Trophoblast cell (in vitro differentiated cells and primary cell): ENCODE data around the gene GSG1L.

Experiments used
- DNase-seq, 2 donors: peaks; one replicate each; pipeline ENCODE4 v3.0.0-alpha.2; 2016
- H2AFZ ChIP-seq: 2 replicates; pipeline ENCODE4 v1.6.1; 2013; ENCODE audit warnings: low read length, moderate library complexity, mild to moderate bottlenecking; ENCODE audit not compliant: insufficient read depth, poor library complexity
- H2AK5ac ChIP-seq: 2 replicates; pipeline ENCODE4 v1.6.1; 2013; ENCODE audit warnings: mild to moderate bottlenecking, low read length
- H2BK120ac ChIP-seq: 2 replicates; pipeline ENCODE4 v1.6.1; 2013; ENCODE audit warnings: low read length, mild to moderate bottlenecking, moderate library complexity; ENCODE audit not compliant: insufficient read depth, poor library complexity
- H2BK12ac ChIP-seq: 2 replicates; pipeline ENCODE4 v1.6.1; 2013; ENCODE audit warnings: mild to moderate bottlenecking, low read length, moderate library complexity
- H2BK5ac ChIP-seq: 2 replicates; pipeline ENCODE4 v1.6.1; 2013; ENCODE audit warnings: low read length, low read depth, moderate library complexity, mild to moderate bottlenecking; ENCODE audit not compliant: poor library complexity
- H3K14ac ChIP-seq: 2 replicates; pipeline ENCODE4 v1.6.1; 2013; ENCODE audit warnings: mild to moderate bottlenecking, low read length
- H3K18ac ChIP-seq: 2 replicates; pipeline ENCODE4 v1.6.1; 2013; ENCODE audit warnings: mild to moderate bottlenecking, low read length
- H3K23ac ChIP-seq: 2 replicates; pipeline ENCODE4 v1.6.1; 2013; ENCODE audit warnings: low read length
- H3K27ac ChIP-seq: 2 replicates; pipeline ENCODE4 v1.5.1; 2013; ENCODE audit warnings: low read depth, mild to moderate bottlenecking, inconsistent platforms, low read length, moderate library complexity
- H3K27me3 ChIP-seq: 2 replicates; pipeline ENCODE4 v1.6.1; 2013; ENCODE audit warnings: inconsistent platforms, mild to moderate bottlenecking, low read length, moderate library complexity; ENCODE audit not compliant: insufficient read depth
- H3K36me3 ChIP-seq, 2 experiments: 1 replicate in 1 of 2; 2 replicates in 1 of 2; pipeline ENCODE4 v1.6.1; 2013; ENCODE audit warnings: low read length in 2 of 2, mild to moderate bottlenecking in 2 of 2, moderate library complexity in 1 of 2; ENCODE audit not compliant: insufficient read depth in 2 of 2, control insufficient read depth in 1 of 2
- H3K4ac ChIP-seq: 2 replicates; pipeline ENCODE4 v1.6.1; 2013; ENCODE audit warnings: low read depth, mild to moderate bottlenecking, low read length, moderate library complexity
- H3K4me1 ChIP-seq, 2 experiments: 1 replicate in 1 of 2; 2 replicates in 1 of 2; pipeline ENCODE4 v1.6.1; 2013; ENCODE audit warnings: low read length in 2 of 2, mild to moderate bottlenecking in 2 of 2, moderate library complexity in 1 of 2; ENCODE audit not compliant: insufficient read depth in 2 of 2, control insufficient read depth in 1 of 2
- H3K4me2 ChIP-seq: 2 replicates; pipeline ENCODE4 v1.6.1; 2013; ENCODE audit warnings: inconsistent platforms, mild to moderate bottlenecking, low read length, moderate library complexity
- H3K4me3 ChIP-seq: 2 replicates; pipeline ENCODE4 v1.5.1; 2013; ENCODE audit warnings: mild to moderate bottlenecking, low read depth, low read length, inconsistent platforms
- H3K79me1 ChIP-seq: one replicate; pipeline ENCODE4 v1.6.1; 2013; ENCODE audit warnings: low read length
- H3K79me2 ChIP-seq: 2 replicates; pipeline ENCODE4 v1.6.1; 2013; ENCODE audit warnings: low read length, mild to moderate bottlenecking; ENCODE audit not compliant: control insufficient read depth, insufficient read depth, poor library complexity
- H3K9ac ChIP-seq: 2 replicates; pipeline ENCODE4 v1.6.1; 2013; ENCODE audit warnings: mild to moderate bottlenecking, low read length
- H3K9me3 ChIP-seq: 2 replicates; pipeline ENCODE4 v1.6.1; 2013; ENCODE audit warnings: low read depth, mild to moderate bottlenecking, control low read depth, inconsistent platforms, low read length; ENCODE audit not compliant: insufficient read depth
- H4K12ac ChIP-seq: 2 replicates; pipeline ENCODE4 v1.6.1; 2013; ENCODE audit warnings: low read depth, mild to moderate bottlenecking, low read length, moderate library complexity
- H4K8ac ChIP-seq: 2 replicates; pipeline ENCODE4 v1.6.1; 2013; ENCODE audit warnings: low read depth, mild to moderate bottlenecking, low read length, moderate library complexity
- H4K91ac ChIP-seq: one replicate; pipeline ENCODE4 v1.6.1; 2013; ENCODE audit warnings: low read depth, mild to moderate bottlenecking, low read length, moderate library complexity
- whole genome bisulfite sequencing: extraction: QIAGEN DNeasy Blood & Tissue Kit; methylation state at CpG from one replicate; pipeline ENCODE4 v1.1.7; 2013; ENCODE audit warnings: missing lambda C conversion rate; ENCODE audit not compliant: insufficient read length, insufficient coverage; ENCODE audit errors: extremely low coverage; 5-methylcytosine and 5-hydroxymethylcytosine counted together

GSG1L gene

DNA sequence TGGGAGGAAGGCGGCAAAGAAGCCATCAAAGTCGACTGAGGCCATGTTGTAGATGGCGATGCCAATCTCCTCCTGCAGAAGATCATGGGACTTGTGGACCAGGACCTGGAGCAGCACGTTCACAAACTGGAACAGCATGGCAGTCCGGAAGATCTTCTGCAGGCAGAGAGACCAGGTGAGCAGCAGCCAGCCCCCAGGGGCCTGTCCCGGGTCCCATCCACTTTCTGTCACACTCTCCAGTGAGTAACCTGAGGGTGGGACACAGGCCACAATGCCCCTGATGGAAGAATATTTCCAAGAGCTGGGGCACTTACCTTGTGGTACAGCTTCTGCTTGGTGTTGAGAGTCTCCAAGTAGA, 38.0 kb upstream of the GSG1L start:
- no peak overlapping the region for H2BK5ac ChIP-seq
- H3K23ac ChIP-seq, result no peak overlapping the region
- H3K4me1 ChIP-seq, result no peaks in the 10 kb centered on the region
- H3K27me3 ChIP-seq, result no peaks in the 10 kb centered on the region
- H3K4ac ChIP-seq, result no peak overlapping the region
- no peak overlapping the region for H4K12ac ChIP-seq
- no peak overlapping the region for H2AFZ ChIP-seq
- no peak overlapping the region for H2BK12ac ChIP-seq
- H3K36me3 ChIP-seq, result peaks cover 62 to 77% of the 10 kb centered on the region in 2 experiments
- H3K9ac ChIP-seq, result no peak overlapping the region
- H3K79me2 ChIP-seq, result no peaks in the 10 kb centered on the region
- H4K8ac ChIP-seq, result no peak overlapping the region
- no peak overlapping the region for H3K27ac ChIP-seq
- H2AK5ac ChIP-seq, result no peak overlapping the region
- no peak overlapping the region for H3K18ac ChIP-seq
- H3K9me3 ChIP-seq, result no peaks in the 10 kb centered on the region
- H3K4me2 ChIP-seq, result no peak overlapping the region
- no CpG with 5 or more reads among the region's 6 CpGs for WGBS
- no peak overlapping the region for H2BK120ac ChIP-seq
- H3K14ac ChIP-seq, result no peak overlapping the region
- no peak for DNase-seq
- no peak overlapping the region for H3K4me3 ChIP-seq
- no peak overlapping the region for H4K91ac ChIP-seq
- no peaks in the 10 kb centered on the region for H3K79me1 ChIP-seq

DNA sequence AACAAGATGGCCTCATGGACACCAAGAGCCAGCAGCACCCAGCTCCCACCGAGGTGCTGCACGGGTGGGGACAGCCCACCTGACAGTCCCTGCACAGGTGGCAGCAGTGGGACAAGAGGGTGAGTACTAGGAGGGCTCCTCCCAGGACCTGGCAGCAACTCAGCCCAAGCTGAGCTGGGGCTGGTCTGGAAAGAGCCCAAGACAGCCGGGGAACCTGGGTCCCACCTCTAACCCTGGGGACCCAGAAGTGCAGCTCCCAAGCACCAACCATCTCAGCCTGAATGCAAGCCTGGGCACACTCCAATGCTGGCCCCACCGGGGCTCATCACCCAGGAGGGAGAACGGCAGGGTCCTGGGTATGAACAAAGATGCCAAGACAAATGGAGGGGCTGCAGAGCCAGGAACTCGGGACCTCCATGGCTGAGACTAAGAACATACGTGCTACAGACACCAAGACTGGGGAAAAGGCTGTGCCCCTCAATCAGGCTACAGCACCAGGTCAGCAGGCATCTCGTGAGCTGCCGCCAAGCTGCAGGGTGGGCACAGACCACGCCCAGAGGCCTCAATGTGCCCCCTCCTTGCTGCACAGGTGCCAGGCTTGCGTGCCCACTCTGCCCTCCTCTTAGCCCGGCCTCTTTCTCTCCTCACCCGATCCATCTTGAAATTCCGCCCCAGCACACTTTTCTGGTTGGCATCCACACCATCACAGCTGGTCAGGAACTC, 37.5 kb upstream of the GSG1L start:
- Histone ChIP-seq H3K4me3 (no peak overlapping the region), H3K23ac (no peak overlapping the region)

DNA sequence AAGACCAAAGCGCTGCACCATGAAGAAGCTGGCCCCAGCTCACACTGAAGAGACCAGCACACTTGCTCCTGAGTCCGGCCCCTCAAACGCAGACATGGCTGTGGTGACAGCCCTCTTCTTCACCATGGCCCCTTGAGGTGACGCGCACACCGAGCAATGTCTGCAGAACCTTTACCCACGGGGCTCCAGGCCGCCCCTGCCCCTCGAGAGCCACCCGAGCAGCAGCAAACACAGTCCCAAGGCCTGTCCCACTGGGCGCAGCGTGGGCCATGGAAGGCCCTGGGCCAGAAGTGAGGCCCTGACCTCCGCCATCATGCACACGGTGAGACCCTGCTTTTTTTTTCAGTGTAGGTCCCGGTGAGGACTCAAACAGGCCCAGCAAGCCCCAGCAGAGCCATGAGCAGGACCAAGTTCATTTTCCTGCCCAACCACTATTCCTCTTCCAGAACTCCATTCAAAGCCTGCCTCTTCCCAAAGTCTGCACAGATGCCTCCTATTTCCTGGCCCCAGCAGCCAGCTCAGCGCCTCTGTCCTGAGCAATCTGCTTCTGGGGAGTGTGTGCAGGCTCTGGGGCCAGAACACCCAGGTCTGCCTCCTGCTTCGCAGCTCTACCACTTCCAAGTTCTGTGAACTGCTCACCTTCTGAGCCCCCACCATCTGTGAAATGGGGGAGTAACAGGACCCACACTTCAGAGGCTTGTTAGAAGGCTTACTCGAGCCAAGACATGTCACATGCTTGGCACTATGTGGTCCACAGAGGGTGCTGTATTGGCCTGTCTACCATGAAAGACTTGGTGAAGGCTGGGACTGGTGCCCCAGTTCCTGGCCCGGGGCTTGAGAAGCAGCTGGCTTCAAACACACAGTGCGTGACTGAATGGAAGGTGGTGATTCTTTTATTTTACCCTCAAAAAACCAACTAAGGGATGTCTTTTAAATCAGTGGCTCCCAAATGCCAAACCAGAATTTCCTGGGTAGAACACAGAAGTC, 35.7 kb upstream of the GSG1L start:
- no peaks in the 10 kb centered on the region for H3K27me3 ChIP-seq
- H2AFZ ChIP-seq, result no peak overlapping the region
- H3K4me3 ChIP-seq, result no peak overlapping the region
- no peak overlapping the region for H3K18ac ChIP-seq
- no peak overlapping the region for H2BK12ac ChIP-seq
- DNase-seq, result no peak
- H3K27ac ChIP-seq, result no peak overlapping the region
- no peak overlapping the region for H4K12ac ChIP-seq
- H3K23ac ChIP-seq, result no peak overlapping the region
- no peaks in the 10 kb centered on the region for H3K9me3 ChIP-seq
- no peak overlapping the region for H3K9ac ChIP-seq
- no peaks in the 10 kb centered on the region for H3K79me2 ChIP-seq
- H4K91ac ChIP-seq, result no peak overlapping the region
- H2BK120ac ChIP-seq, result no peak overlapping the region
- no peak overlapping the region for H2AK5ac ChIP-seq
- H4K8ac ChIP-seq, result no peak overlapping the region
- H3K14ac ChIP-seq, result no peak overlapping the region
- peaks cover 50 to 59% of the 10 kb centered on the region in 2 experiments for H3K36me3 ChIP-seq
- no peak overlapping the region for H3K4ac ChIP-seq
- H2BK5ac ChIP-seq, result no peak overlapping the region
- no CpG with 5 or more reads among the region's 20 CpGs for WGBS
- H3K4me2 ChIP-seq, result no peak overlapping the region
- H3K79me1 ChIP-seq, result no peaks in the 10 kb centered on the region
- H3K4me1 ChIP-seq, result no peaks in the 10 kb centered on the region

More for the DNA sequence above, 37.5 kb upstream of the GSG1L start:
- H3K9me3 ChIP-seq, result no peaks in the 10 kb centered on the region
- H2BK5ac ChIP-seq, result no peak overlapping the region
- no peak overlapping the region for H4K8ac ChIP-seq
- H3K79me2 ChIP-seq, result no peaks in the 10 kb centered on the region
- H3K4me1 ChIP-seq, result no peaks in the 10 kb centered on the region
- H2BK12ac ChIP-seq, result no peak overlapping the region
- no peak overlapping the region for H3K4me2 ChIP-seq
- H3K14ac ChIP-seq, result no peak overlapping the region
- peaks cover 57 to 72% of the 10 kb centered on the region in 2 experiments for H3K36me3 ChIP-seq
- H3K9ac ChIP-seq, result peak overlapping the region; percentile 26
- no peak overlapping the region for H3K4ac ChIP-seq
- no peak overlapping the region for H2AK5ac ChIP-seq
- DNase-seq, result no peak
- H3K79me1 ChIP-seq, result no peaks in the 10 kb centered on the region
- no CpG with 5 or more reads among the region's 14 CpGs for WGBS
- no peaks in the 10 kb centered on the region for H3K27me3 ChIP-seq
- no peak overlapping the region for H4K12ac ChIP-seq
- no peak overlapping the region for H3K18ac ChIP-seq
- H3K27ac ChIP-seq, result no peak overlapping the region
- no peak overlapping the region for H2AFZ ChIP-seq
- H2BK120ac ChIP-seq, result no peak overlapping the region
- H4K91ac ChIP-seq, result no peak overlapping the region

DNA sequence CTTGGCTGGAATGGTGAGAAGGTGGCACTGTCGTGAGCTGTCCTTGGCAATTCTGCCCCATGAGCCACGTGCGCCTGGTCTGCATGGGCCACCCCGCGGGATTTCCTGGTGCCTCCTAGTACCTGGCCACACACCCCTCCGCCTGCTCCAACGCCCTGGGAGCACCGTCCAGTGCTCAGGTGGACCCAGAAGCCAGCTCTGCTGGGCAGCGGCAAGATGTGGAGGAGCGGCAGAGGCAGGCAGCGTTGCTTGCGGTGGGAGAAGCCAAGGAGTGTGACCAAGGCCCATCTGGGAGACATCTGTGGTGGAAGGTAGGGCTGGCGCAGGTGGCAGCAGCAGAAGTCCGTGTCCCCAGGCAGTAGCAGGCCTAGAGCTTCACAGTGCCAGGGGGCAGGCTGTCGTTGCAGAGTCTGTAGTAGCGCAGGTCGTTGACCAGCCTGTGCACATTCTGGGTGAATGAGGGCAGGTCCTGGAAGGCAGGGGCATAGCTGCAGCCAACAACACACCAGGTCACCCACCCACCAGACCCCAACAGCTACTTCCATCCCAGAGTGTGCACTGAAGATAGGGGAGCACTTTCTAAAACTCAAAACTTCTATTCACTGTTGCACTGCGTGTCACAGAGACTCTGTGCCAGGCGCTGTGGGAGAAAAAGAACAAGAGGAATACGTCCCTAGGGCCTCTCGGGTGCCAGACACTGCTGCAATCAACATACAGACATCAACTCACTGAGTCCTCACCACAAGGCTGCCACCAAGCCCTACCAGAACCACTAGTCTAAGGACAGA, 34.9 kb upstream of the GSG1L start:
- H4K12ac ChIP-seq, result no peak overlapping the region
- H3K4me1 ChIP-seq, result peaks cover 2 to 4% of the 10 kb centered on the region in 2 experiments
- no peak overlapping the region for H3K27ac ChIP-seq
- H2BK120ac ChIP-seq, result no peak overlapping the region
- H3K4me3 ChIP-seq, result no peak overlapping the region
- no peak overlapping the region for H3K4ac ChIP-seq
- H3K79me2 ChIP-seq, result no peaks in the 10 kb centered on the region
- H3K14ac ChIP-seq, result no peak overlapping the region
- H4K8ac ChIP-seq, result no peak overlapping the region
- H3K23ac ChIP-seq, result no peak overlapping the region
- H3K9ac ChIP-seq, result no peak overlapping the region
- peaks cover 41 to 51% of the 10 kb centered on the region in 2 experiments for H3K36me3 ChIP-seq
- no peak overlapping the region for H2AK5ac ChIP-seq
- H3K18ac ChIP-seq, result no peak overlapping the region
- no peaks in the 10 kb centered on the region for H3K27me3 ChIP-seq
- H2BK5ac ChIP-seq, result no peak overlapping the region
- H3K79me1 ChIP-seq, result no peaks in the 10 kb centered on the region
- H2BK12ac ChIP-seq, result no peak overlapping the region
- no peak for DNase-seq
- H3K4me2 ChIP-seq, result no peak overlapping the region
- no CpG with 5 or more reads among the region's 21 CpGs for WGBS
- H2AFZ ChIP-seq, result no peak overlapping the region
- H3K9me3 ChIP-seq, result no peaks in the 10 kb centered on the region
- H4K91ac ChIP-seq, result no peak overlapping the region
